Measurements from ENCODE around the gene SIN3B.

GRCh38 chr19:16903347-16903746 is 74.1 kb downstream of the SIN3B start:
- TF ChIP-seq CTCF (IDR thresholded peaks at IDR 0.05) (no peak), POLR2A (IDR thresholded peaks at IDR 0.05) (no peak), POLR2AphosphoS5 (IDR thresholded peaks at IDR 0.05; ENCODE audit: insufficient read depth in 1 of 2, low read depth in 1 of 2) (no peak)

All from vagina (tissue), 2 donors.